Measurements from ENCODE around the gene PEAK1. TPM values are rescaled to one million over a fixed set of nuclear protein-coding genes. Genes with fewer than 3 reads are reported as not detected.

The PEAK1 gene
- total RNA-seq, 1 experiment from 2014 or later = 18.4 TPM

DNA sequence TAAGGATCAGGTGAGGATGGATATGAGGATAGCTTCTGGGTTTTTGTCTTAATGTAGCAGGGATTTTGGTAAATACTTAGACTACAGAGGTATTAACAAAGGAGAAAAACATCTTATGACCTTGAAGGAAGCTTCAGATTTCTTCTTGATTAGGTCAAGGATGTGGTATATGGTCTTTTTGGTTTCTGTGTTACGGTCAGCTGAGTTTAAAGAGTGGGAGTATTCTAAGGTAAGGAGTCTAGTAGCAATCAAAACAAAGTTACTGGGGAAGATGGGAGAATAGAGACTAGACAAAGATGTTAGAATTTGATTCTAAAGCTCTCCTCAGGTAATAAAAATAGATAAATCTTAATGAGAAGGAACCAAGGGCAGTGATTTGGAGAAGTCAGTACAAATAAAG lies 7.0 kb upstream of the PEAK1 start:
- BruUV-seq (replicated peaks) = no TSS peak
- Histone ChIP-seq H3K27me3 (replicated peaks; ENCODE audit: control insufficient read depth, insufficient read depth, low read length) (no peaks in the 10 kb centered on the region), H3K36me3 (ENCODE audit: control insufficient read depth, insufficient read depth, low read length) (no peaks in the 10 kb centered on the region), H3K4me3 (ENCODE audit: low read depth, low read length) (no peak overlapping the region), H3K4me1 (0 out of 2 replicates have a peak, but pooled peaks cover under 1% of the 10 kb centered on the region), H3K9me3 (no peaks in the 10 kb centered on the region)
- Mint-ChIP-seq H3K27ac (ENCODE audit: unreplicated experiment) (no peak overlapping the region), H3K27me3 (ENCODE audit: insufficient read depth, unreplicated experiment) (no peaks in the 10 kb centered on the region), H3K36me3 (ENCODE audit: insufficient read depth, unreplicated experiment) (no peaks in the 10 kb centered on the region), H3K4me1 (ENCODE audit: low read depth, unreplicated experiment) (no peaks in the 10 kb centered on the region), H3K9me3 (ENCODE audit: unreplicated experiment) (no peaks in the 10 kb centered on the region), H3K4me3 (ENCODE audit: unreplicated experiment) (no peak overlapping the region)
- ChIA-PET POLR2A (no interaction called here), CTCF (no interaction called here)
- TF ChIP-seq, protein P1, sequence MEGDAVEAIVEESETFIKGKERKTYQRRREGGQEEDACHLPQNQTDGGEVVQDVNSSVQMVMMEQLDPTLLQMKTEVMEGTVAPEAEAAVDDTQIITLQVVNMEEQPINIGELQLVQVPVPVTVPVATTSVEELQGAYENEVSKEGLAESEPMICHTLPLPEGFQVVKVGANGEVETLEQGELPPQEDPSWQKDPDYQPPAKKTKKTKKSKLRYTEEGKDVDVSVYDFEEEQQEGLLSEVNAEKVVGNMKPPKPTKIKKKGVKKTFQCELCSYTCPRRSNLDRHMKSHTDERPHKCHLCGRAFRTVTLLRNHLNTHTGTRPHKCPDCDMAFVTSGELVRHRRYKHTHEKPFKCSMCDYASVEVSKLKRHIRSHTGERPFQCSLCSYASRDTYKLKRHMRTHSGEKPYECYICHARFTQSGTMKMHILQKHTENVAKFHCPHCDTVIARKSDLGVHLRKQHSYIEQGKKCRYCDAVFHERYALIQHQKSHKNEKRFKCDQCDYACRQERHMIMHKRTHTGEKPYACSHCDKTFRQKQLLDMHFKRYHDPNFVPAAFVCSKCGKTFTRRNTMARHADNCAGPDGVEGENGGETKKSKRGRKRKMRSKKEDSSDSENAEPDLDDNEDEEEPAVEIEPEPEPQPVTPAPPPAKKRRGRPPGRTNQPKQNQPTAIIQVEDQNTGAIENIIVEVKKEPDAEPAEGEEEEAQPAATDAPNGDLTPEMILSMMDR (IDR thresholded peaks at IDR 0.05; ENCODE audit: insufficient read depth in 1 of 2, low read depth in 1 of 2, low read length in 1 of 2, severe bottlenecking in 1 of 2, unreplicated experiment in 1 of 2) = no peak
- no peak for DNase-seq
- intact Hi-C loops (cut with micrococcal nuclease; ENCODE audit: unreplicated experiment) = no loop called here

DNA sequence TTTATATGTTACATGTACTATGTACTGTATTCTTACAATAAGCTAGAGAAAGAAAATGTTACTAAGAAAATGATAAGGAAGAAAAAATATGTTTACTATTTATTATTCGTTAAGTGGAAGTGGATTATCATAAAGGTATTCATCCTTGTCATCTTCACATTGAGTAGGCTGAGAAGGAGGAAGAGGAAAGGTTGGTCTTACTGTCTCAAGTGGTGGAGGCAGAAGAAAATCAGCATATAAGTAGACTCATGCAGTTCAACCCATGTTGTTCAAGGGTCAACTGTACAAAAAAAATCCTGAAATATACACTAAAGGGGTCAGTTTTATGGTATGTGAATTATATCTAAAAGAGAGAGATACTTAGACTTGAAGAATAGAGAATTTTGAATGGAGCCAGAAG lies 6.5 kb upstream of the PEAK1 start:
- no TSS peak for BruUV-seq (replicated peaks)
- Mint-ChIP-seq H3K9me3 (ENCODE audit: unreplicated experiment) (no peaks in the 10 kb centered on the region), H3K27me3 (ENCODE audit: insufficient read depth, unreplicated experiment) (no peaks in the 10 kb centered on the region), H3K36me3 (ENCODE audit: insufficient read depth, unreplicated experiment) (no peaks in the 10 kb centered on the region), H3K4me1 (ENCODE audit: low read depth, unreplicated experiment) (no peaks in the 10 kb centered on the region), H3K27ac (ENCODE audit: unreplicated experiment) (no peak overlapping the region), H3K4me3 (ENCODE audit: unreplicated experiment) (no peak overlapping the region)
- Histone ChIP-seq H3K4me3 (ENCODE audit: low read depth, low read length) (no peak overlapping the region), H3K27me3 (replicated peaks; ENCODE audit: control insufficient read depth, insufficient read depth, low read length) (no peaks in the 10 kb centered on the region), H3K4me1 (peaks cover 6% of the 10 kb centered on the region; the same call in 1 of the 2 replicates), H3K36me3 (ENCODE audit: control insufficient read depth, insufficient read depth, low read length) (no peaks in the 10 kb centered on the region), H3K9me3 (no peaks in the 10 kb centered on the region)
- no peak for DNase-seq
- CTCF ChIA-PET = no interaction called here
- intact Hi-C loops (cut with micrococcal nuclease; ENCODE audit: unreplicated experiment) = no loop called here
- POLR2A ChIA-PET = no interaction called here
- TF ChIP-seq, protein P1 (IDR thresholded peaks at IDR 0.05; ENCODE audit: insufficient read depth in 1 of 2, low read depth in 1 of 2, low read length in 1 of 2, severe bottlenecking in 1 of 2, unreplicated experiment in 1 of 2) = no peak

DNA sequence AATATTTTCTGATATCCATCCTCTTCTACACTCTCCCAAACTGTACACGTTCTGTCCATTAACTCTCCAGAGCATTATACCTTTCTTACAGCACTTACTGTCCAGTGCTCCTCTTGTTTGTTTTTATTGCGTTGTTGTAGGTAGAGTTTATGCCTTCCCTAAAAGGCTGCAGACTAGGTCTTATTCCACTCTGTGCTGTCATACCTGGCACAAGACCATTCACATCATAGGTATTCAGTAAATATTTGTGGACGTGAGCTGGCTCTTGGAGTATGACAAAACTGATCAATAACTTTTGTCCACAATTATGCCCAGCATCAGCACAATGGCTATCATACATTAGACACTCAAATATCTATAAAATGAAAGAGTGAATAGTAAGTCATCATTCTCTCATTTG lies 5.2 kb upstream of the PEAK1 start:
- Mint-ChIP-seq H3K27ac (ENCODE audit: unreplicated experiment) (no peak overlapping the region), H3K36me3 (ENCODE audit: insufficient read depth, unreplicated experiment) (peaks cover 4% of the 10 kb centered on the region), H3K27me3 (ENCODE audit: insufficient read depth, unreplicated experiment) (no peaks in the 10 kb centered on the region), H3K9me3 (ENCODE audit: unreplicated experiment) (no peaks in the 10 kb centered on the region), H3K4me3 (ENCODE audit: unreplicated experiment) (no peak overlapping the region), H3K4me1 (ENCODE audit: low read depth, unreplicated experiment) (no peaks in the 10 kb centered on the region)
- Histone ChIP-seq H3K4me3 (ENCODE audit: low read depth, low read length) (no peak overlapping the region), H3K4me1 (peaks cover 7% of the 10 kb centered on the region; the same call in 1 of the 2 replicates), H3K27me3 (replicated peaks; ENCODE audit: control insufficient read depth, insufficient read depth, low read length) (no peaks in the 10 kb centered on the region), H3K36me3 (ENCODE audit: control insufficient read depth, insufficient read depth, low read length) (no peaks in the 10 kb centered on the region), H3K9me3 (no peaks in the 10 kb centered on the region)
- no peak for DNase-seq
- intact Hi-C loops (cut with micrococcal nuclease; ENCODE audit: unreplicated experiment) = no loop called here
- BruUV-seq (replicated peaks) = no TSS peak
- TF ChIP-seq, protein P1 (IDR thresholded peaks at IDR 0.05; ENCODE audit: insufficient read depth in 1 of 2, low read depth in 1 of 2, low read length in 1 of 2, severe bottlenecking in 1 of 2, unreplicated experiment in 1 of 2) = no peak
- CTCF ChIA-PET = no interaction called here
- POLR2A ChIA-PET = no interaction called here
